Astrocyte (in vitro differentiated cells and primary cell): ENCODE data around the gene SDR39U1. TPM values are rescaled to one million over a fixed set of nuclear protein-coding genes. Genes with fewer than 3 reads are reported as not detected.

Experiments
- DNase-seq: peaks from one replicate; pipeline ENCODE4 v3.0.0-alpha.2; 2010; ENCODE audit warnings: low read depth
- FAIRE-seq: peaks from 2 replicates; lab custom pipeline; 2011; peaks lifted over from hg19 to GRCh38; lab: Jason Lieb, UNC
- H2AFZ ChIP-seq: 2 replicates; pipeline ENCODE4 v1.6.0; 2012; ENCODE audit warnings: low read depth, low read length, inconsistent platforms
- H3K27ac ChIP-seq: 2 replicates; pipeline ENCODE4 v1.5.1; 2011; ENCODE audit warnings: low read depth, low read length, inconsistent platforms
- H3K27me3 ChIP-seq: 2 replicates; pipeline ENCODE4 v1.6.0; 2011; ENCODE audit warnings: low read length, inconsistent platforms; ENCODE audit not compliant: insufficient read depth
- H3K36me3 ChIP-seq: 2 replicates; pipeline ENCODE4 v1.5.1; 2011; ENCODE audit warnings: low read length, inconsistent platforms; ENCODE audit not compliant: insufficient read depth
- H3K4me1 ChIP-seq: 2 replicates; pipeline ENCODE4 v1.5.1; 2011; ENCODE audit warnings: low read length, inconsistent platforms; ENCODE audit not compliant: insufficient read depth
- H3K4me2 ChIP-seq: 2 replicates; pipeline ENCODE4 v1.6.0; 2012; ENCODE audit warnings: low read length, inconsistent platforms
- H3K4me3 ChIP-seq: 2 replicates; pipeline ENCODE4 v1.5.1; 2011; ENCODE audit warnings: low read depth, mild to moderate bottlenecking, low read length, inconsistent platforms; ENCODE audit not compliant: insufficient read depth
- H3K79me2 ChIP-seq: 2 replicates; pipeline ENCODE4 v1.6.0; 2012; ENCODE audit warnings: mild to moderate bottlenecking, low read length, inconsistent platforms; ENCODE audit not compliant: insufficient read depth
- H3K9ac ChIP-seq: 2 replicates; pipeline ENCODE4 v1.6.0; 2012; ENCODE audit warnings: mild to moderate bottlenecking, low read length, inconsistent platforms
- H3K9me3 ChIP-seq: 2 replicates; pipeline ENCODE4 v1.5.1; 2012; ENCODE audit warnings: low read depth, mild to moderate bottlenecking, low read length, inconsistent platforms; ENCODE audit not compliant: insufficient read depth
- H4K20me1 ChIP-seq: 2 replicates; pipeline ENCODE4 v1.6.0; 2012; ENCODE audit warnings: low read length, inconsistent platforms; ENCODE audit not compliant: insufficient read depth
- H3K27ac Mint-ChIP-seq: one replicate; pipeline ENCODE4 v1.8.0; 2021; ENCODE audit warnings: mild to moderate bottlenecking, mixed read lengths; ENCODE audit not compliant: unreplicated experiment
- H3K27me3 Mint-ChIP-seq: one replicate; pipeline ENCODE4 v1.8.0; 2021; ENCODE audit warnings: low read depth, mixed read lengths; ENCODE audit not compliant: unreplicated experiment
- H3K36me3 Mint-ChIP-seq: one replicate; pipeline ENCODE4 v1.8.0; 2021; ENCODE audit warnings: low read depth, mixed read lengths; ENCODE audit not compliant: unreplicated experiment
- H3K4me1 Mint-ChIP-seq: one replicate; pipeline ENCODE4 v1.8.0; 2021; ENCODE audit warnings: low read depth, mixed read lengths; ENCODE audit not compliant: unreplicated experiment
- H3K4me3 Mint-ChIP-seq: one replicate; pipeline ENCODE4 v1.8.0; 2021; ENCODE audit warnings: mild to moderate bottlenecking, moderate library complexity, mixed read lengths; ENCODE audit not compliant: unreplicated experiment
- H3K9me3 Mint-ChIP-seq: one replicate; pipeline ENCODE4 v1.8.0; 2021; ENCODE audit warnings: mild to moderate bottlenecking, mixed read lengths; ENCODE audit not compliant: unreplicated experiment
- CTCF ChIP-seq: IDR thresholded peaks from 2 replicates; pipeline ENCODE4 v1.5.1; 2011; ENCODE audit warnings: low read depth, mild to moderate bottlenecking, inconsistent platforms, low read length, moderate library complexity; ENCODE audit not compliant: insufficient read depth
- EZH2 ChIP-seq: IDR thresholded peaks from 2 replicates; pipeline ENCODE4 v1.6.1; 2012; ENCODE audit warnings: mild to moderate bottlenecking, low read length, inconsistent platforms; ENCODE audit not compliant: insufficient read depth
- total RNA-seq: library from RNA; stranded (reverse); gene quantifications from 2 replicates; pipeline ENCODE4 v1.2.1, GENCODE V29; 2021

The SDR39U1 gene
- total RNA-seq, 1 donor from 2014 or later: 28.1 TPM

DNA sequence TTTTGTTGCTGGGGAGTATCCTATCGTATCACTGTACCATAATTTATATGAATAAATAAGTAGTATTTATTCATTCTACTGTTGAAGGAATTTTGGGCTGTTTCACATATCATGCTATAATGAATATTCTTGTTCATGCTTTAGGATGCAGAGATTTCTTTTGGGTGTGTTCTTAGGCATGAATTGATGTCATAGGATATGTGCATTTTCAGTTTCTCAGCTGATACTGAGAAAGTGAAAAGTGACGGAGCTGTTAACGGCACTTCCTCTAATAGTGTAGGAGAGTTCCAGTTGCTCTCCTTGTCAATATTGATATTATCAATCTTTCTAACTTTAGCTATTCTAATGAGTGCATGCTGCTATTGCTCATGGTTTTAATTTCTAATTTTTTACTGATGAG lies 23.2 kb upstream of the SDR39U1 start:
- Mint-ChIP-seq H3K9me3 (peaks cover 7% of the 10 kb centered on the region), H3K36me3 (peaks cover 7% of the 10 kb centered on the region), H3K4me1 (no peaks in the 10 kb centered on the region), H3K27ac (no peak overlapping the region), H3K4me3 (no peak overlapping the region), H3K27me3 (no peaks in the 10 kb centered on the region)
- H3K27me3 ChIP-seq: no peaks in the 10 kb centered on the region
- H4K20me1 ChIP-seq: no peaks in the 10 kb centered on the region
- no peak overlapping the region for H3K27ac ChIP-seq
- DNase-seq: no peak
- no peak overlapping the region for H3K4me2 ChIP-seq
- H2AFZ ChIP-seq: no peak overlapping the region
- H3K9me3 ChIP-seq: no peaks in the 10 kb centered on the region
- no peaks in the 10 kb centered on the region for H3K79me2 ChIP-seq
- no peak overlapping the region for H3K4me3 ChIP-seq
- TF ChIP-seq CTCF: no peak
- FAIRE-seq: no peak
- H3K4me1 ChIP-seq: no peaks in the 10 kb centered on the region
- no peak overlapping the region for H3K9ac ChIP-seq
- no peaks in the 10 kb centered on the region for H3K36me3 ChIP-seq

DNA sequence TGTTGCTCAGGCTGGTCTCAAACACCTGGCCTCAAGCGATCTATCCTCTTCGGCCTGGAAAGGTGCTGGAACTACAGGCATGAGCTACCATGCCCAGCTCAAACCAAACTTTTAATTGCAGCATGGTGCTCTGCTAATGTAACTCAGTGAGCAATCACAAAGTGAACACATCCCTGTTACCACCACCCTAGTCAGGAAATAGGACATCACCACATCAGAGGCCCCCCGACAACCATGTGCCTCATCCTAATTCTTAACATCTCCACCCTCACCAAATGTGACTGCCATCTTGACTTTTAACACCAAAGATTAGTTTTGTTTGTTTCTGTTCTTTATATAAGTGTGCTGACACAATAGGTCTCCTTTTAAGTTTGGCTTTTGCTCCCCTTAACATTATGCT lies 22.8 kb upstream of the SDR39U1 start:
- FAIRE-seq: no peak
- Mint-ChIP-seq H3K36me3 (peaks cover 10% of the 10 kb centered on the region), H3K27me3 (no peaks in the 10 kb centered on the region), H3K4me1 (no peaks in the 10 kb centered on the region), H3K4me3 (no peak overlapping the region), H3K27ac (no peak overlapping the region), H3K9me3 (peaks cover 5% of the 10 kb centered on the region)
- Histone ChIP-seq H3K27ac (no peak overlapping the region), H2AFZ (no peak overlapping the region), H4K20me1 (no peaks in the 10 kb centered on the region), H3K79me2 (no peaks in the 10 kb centered on the region), H3K27me3 (no peaks in the 10 kb centered on the region), H3K36me3 (no peaks in the 10 kb centered on the region), H3K4me3 (no peak overlapping the region), H3K4me1 (no peaks in the 10 kb centered on the region), H3K9me3 (no peaks in the 10 kb centered on the region), H3K4me2 (no peak overlapping the region), H3K9ac (no peak overlapping the region)
- DNase-seq: no peak
- TF ChIP-seq CTCF (no peak), EZH2 (no peak)

DNA sequence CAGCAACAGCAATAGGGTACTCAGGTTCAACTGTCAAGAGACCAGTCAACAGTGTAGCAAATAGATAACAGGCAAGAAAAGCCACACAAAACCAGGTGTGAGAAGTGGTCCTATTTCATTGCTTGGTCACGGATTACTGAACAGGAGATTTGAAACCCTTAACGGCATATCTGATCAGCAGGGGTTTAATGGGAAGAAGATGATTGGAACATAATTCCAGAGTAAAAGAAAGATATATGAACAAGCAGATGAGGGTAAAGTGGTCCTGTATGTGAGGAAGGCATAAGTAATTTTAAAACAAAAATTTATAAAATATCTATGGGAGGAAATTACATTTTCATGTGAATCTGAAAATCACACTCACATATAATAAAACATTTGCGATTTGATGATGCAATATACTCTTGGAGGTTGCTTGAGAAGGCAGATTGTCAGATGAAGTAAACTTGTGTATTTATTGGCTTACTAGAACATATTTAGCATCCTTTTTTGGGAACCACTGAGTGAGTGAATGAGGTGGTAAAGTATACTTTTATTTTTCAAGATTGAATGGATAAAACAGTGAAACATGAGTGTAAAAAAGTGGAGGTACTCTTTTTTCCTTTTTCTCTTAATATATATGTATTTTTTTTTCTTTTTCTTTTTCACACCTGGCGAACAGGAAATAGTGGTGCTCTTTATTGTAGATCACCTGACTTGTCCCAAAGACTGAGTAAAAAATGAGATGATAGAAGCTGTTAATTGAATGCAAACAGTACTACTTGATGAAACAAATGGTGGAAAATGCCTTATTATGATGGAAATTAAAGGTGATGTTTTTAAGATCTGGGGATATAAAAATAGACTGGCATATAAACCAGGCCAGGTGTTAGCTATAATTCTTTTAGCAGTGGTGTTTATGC lies 21.6 kb upstream of the SDR39U1 start:
- H3K9me3 ChIP-seq: no peaks in the 10 kb centered on the region
- no peaks in the 10 kb centered on the region for H4K20me1 ChIP-seq

More for the DNA sequence above, 21.6 kb upstream of the SDR39U1 start:
- no peaks in the 10 kb centered on the region for H3K4me1 ChIP-seq
- H2AFZ ChIP-seq: no peak overlapping the region
- FAIRE-seq: no peak
- H3K4me2 ChIP-seq: no peak overlapping the region
- Mint-ChIP-seq H3K9me3 (peaks cover 4% of the 10 kb centered on the region), H3K36me3 (peaks cover 14% of the 10 kb centered on the region), H3K4me3 (no peak overlapping the region), H3K27ac (no peak overlapping the region), H3K27me3 (no peaks in the 10 kb centered on the region), H3K4me1 (no peaks in the 10 kb centered on the region)
- no peaks in the 10 kb centered on the region for H3K79me2 ChIP-seq
- DNase-seq: no peak
- no peak for TF ChIP-seq CTCF
- no peak overlapping the region for H3K4me3 ChIP-seq
- H3K9ac ChIP-seq: no peak overlapping the region
- H3K27me3 ChIP-seq: no peaks in the 10 kb centered on the region
- H3K27ac ChIP-seq: no peak overlapping the region
- H3K36me3 ChIP-seq: no peaks in the 10 kb centered on the region
